Measurements from ENCODE around the gene IDI1.

GRCh38 chr10:1034758-1035157, 14.2 kb downstream of the IDI1 start:
- no peak for TF ChIP-seq CTCF (conservative IDR thresholded peaks at IDR 0.05; ENCODE audit: low read length)
- no peak for TF ChIP-seq EZH2phosphoT487 (IDR thresholded peaks at IDR 0.05; ENCODE audit: borderline replicate concordance)

All from Loucy (cell line).